HG03457 (cell line): ENCODE measurements around the gene LRRK1.
"Not testable (repeated sequence)": the region's sequence is repeated elsewhere in the genome, so short reads cannot be mapped to it uniquely, and the experiment has no call there.

Source experiments
- ATAC-seq: cut with Tn5 transposase; IDR thresholded peaks from one replicate; pipeline ENCODE4 v1.9.1; 2021; ENCODE audit warnings: moderate number of reproducible peaks; ENCODE audit not compliant: unreplicated experiment

LRRK1 gene

GRCh38 chr15:101088271-101088670 lies 169.1 kb downstream of the LRRK1 start:
- no peak for ATAC-seq

GRCh38 chr15:101088788-101089578 lies 169.8 kb downstream of the LRRK1 start:
- ATAC-seq, result peak; percentile 88

DNA sequence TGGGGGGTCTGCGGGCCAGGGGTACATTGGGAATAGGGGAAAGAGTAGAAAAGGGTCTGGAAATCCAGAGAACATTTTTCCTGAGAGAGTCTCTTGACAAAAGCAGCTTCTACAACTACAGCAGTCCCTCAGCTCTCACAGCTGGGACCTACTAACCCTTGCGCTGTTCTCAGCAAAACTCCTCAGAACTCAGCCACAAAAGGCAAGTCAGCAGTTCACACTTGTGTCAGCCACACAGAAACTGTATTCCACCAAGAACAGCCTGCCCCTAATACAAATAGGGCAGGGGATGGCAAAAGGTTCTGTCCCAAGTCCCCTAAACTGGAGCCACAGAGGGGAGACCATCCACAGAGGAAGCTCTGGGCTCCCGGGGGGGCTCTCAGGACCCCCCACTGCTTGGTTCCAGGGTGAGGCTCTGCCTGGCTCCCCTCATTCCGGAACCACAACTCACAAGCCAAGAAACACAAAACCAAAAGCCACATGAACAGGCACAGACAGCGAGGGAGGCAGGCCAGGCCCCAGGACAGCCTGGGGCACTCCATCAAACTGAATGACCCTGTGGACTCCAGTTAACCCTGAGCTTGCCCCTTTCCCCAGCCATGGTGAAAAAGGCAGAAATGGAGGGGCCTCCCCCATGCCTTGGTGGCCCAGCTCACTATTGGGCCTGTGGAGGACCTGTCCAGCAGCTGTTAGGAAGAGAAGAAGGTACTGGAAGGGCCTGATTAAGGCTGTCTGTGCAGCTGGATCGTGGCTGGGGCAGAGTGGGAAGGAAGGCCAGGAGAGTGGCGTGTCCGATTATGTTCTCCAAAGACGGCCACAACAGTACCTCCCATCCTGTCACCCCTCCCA lies 170.6 kb downstream of the LRRK1 start:
- no peak for ATAC-seq

- no peak for ATAC-seq
Measured at GRCh38 chr15:101090428-101090790, 171.3 kb downstream of the LRRK1 start.

DNA sequence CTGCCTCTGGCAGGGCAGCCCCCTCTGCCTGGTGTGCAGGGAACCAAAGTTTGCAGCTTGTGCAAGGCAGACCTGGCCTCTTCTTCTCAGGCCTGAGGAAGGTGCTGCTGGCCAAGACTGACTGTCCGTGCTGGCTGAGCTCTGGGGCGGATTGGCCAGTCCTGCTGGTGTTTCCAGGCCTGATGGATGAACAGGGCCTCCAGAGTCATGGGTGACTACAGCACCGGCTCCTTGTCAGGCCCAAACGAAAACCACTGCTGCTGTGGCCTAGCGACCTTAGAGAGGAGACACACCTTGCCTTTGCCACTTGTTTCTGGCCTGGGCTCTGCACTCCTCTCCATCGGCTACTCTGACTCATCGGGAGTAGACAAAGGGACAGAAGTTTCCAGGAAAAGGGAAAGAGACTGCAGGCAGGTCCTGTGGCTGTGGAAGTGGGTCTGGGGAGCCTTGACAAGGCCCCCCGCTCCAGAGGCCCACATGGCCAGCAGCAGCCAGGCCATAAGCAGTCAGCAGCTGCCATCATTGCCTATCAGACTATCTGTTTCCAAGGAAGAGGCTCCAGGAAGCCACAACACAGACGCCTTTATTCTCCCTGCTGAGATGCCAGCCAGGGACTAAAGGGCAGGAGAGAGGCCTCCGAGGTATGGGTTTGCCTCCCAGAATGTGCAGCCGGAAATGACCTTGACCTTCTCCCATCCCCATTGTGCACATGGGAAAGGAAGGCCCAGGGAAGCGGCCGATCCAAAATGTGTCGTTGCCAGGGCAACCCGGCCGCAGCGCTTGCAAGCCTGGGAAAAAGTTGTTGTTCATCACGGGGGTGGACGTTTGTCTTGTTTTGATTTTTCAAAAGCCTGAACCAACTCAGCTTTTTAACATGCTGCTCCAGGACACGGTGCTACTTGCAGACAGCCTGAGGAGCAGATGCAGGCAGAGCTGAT lies 172.2 kb downstream of the LRRK1 start:
- no peak for ATAC-seq

DNA sequence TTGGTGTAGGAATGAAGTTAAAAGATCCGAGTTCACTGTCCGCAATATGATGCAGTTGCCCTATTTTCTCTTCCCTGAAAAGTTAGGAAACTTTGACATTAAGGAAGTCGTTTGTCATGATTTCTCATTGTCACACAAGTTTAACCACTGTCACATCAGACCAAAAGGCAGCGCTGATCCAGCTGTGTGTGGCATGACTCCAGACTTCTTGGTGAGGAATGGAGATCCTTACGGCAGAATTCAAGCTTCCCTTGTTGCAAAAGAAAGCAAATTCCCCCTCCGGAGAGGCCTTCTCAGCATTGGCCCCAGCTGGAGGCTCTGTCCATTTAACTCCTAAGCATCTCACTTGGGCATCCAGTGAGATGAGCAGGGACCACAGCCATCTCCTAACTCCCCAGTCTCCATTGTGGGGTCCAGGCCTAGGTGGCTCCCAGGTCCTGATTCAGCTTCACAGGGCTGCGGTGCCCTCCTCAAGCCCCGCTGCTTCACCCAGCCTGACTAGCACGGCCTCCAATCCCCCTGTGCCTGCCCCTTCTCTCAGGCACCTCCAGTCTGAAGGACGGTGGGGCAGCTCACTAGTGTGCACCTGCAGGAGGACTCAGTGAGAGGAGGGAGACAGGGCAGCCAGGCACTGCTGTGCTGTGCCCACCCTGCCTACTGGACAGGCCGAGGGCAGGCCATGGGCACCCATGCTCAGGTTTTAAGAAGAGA lies 173.2 kb downstream of the LRRK1 start:
- ATAC-seq, result no peak

DNA sequence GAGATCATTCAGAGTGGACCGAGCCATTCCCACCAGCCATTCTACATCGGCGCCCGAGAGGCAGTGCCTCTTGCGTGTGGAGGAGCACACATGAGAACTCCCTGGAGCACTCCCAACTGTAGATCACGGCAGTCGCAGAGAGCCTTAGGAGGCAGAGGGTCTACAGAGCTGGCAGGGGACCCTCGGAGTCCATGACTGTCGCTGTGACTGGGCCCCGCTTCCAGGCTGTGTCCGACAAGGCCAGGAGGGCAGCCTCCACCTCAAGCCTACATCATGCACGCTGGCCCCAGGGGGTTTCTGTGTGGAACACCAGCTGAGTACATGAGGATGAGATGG lies 173.7 kb downstream of the LRRK1 start:
- ATAC-seq, result no peak

GRCh38 chr15:101093958-101094357 lies 174.8 kb downstream of the LRRK1 start:
- no peak for ATAC-seq

DNA sequence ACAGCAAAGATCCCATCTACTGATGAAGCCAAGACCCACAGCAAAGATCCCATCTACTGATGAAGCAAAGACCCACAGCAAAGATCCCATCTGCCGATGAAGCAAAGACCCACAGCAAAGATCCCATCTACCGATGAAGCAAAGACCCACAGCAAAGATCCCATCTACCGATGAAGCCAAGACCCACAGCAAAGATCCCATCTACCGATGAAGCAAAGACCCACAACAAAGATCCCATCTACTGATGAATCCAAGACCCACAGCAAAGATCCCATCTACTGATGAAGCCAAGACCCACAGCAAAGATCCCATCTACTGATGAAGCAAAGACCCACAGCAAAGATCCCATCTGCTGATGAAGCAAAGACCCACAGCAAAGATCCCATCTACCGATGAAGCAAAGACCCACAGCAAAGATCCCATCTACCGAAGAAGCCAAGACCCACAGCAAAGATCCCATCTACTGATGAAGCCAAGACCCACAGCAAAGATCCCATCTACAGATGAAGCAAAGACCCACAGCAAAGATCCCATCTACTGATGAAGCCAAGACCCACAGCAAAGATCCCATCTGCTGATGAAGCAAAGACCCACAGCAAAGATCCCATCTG lies 176.7 kb downstream of the LRRK1 start:
- ATAC-seq, result not testable (repeated sequence)

DNA sequence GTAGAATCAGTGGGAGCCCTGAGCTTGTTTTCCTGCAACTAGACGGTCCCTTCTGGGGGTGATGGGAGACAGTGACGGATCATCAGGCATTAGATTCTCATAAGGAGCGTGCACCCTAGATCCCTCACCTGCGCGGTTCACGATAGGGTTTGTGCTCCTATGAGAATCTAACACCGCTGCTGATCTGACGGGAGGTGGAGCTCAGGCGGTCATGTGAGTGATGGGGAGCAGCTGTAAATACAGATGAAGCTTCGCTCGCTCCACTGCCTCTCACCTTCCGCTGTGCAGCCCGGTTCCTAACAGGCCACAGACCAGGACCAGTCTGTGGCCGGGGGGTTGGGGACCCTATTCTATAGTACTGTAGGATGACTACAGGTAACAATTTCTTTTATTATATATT lies 178.0 kb downstream of the LRRK1 start:
- no peak for ATAC-seq

DNA sequence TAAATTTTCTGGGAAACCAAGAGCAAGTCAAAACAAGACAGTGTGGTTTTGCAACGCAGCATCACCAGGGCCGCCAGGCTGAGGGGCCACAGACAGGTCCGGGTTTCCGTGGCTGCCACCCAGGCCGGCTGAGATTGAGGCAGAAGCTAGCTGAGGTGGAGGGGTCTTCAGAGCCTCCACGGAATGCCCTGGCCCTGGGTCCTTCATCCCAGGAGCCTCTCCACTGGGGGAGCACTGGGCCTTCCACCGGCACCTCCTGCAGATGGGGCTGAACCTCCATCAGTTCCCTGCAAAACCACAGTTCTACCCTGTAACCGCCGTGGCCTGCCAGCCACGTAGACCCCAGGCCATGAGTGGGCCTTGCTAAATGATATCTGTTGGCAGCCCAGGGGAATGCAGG lies 180.0 kb downstream of the LRRK1 start:
- ATAC-seq, result no peak

DNA sequence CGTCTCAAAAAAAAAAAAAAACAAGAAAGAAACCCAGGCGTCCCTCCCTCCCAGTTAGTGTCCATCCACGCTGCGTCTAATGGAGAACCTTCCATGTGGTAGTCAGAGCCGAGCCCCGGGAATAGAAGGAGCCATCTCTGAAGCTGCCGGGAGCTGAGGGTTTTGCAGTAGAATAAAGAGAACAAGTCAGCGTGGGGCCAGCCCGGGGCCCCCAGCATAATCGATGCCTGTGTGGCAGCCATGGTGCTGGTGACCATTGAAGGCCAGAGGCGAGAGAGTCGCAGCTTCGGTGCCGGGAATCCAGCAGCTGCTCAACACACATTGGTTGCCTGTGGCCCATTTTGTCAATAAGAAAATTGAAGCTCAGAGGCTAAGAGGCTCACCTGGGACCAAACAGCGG lies 181.0 kb downstream of the LRRK1 start:
- no peak for ATAC-seq

GRCh38 chr15:101100593-101101442 lies 181.7 kb downstream of the LRRK1 start:
- no peak for ATAC-seq

GRCh38 chr15:101101676-101102075 lies 182.5 kb downstream of the LRRK1 start:
- ATAC-seq, result no peak

DNA sequence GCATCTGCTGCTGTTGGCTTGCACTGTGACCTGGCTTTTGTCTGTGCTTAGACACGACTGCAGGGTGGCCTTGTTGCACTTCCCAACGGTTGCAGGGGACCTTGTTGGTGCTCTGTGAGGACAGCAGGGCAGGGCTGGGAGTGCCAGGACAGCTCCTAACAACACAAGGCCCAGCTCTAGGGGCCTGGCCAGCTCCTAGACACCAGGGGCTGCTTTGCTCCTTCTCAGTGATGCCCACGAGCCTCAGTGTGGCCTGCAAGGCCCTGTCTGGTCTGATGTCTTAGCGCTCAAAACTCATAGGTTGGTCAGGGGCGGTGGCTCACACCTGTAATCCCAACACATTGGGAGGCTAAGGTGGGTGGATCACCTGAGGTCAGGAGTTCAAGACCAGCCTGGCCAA lies 183.6 kb downstream of the LRRK1 start:
- ATAC-seq, result no peak

DNA sequence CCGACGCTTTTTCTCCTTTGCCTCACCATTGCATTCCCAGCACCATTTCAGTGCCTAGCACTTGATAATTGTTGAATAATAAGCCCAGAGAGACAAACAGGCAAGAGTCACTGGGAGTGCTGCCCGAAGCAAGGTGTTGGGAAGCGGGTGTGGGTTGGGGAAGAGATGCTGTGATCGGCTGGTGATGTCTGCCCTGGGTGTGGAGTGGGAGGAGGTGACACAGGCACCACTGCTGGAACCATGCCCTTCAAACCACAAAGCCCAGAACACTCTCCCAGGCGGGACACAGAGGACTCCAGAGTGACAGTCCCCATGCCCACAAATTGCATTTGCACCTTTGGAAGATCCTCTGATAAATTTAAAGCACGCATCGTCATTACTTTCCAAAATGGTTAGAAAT lies 184.4 kb downstream of the LRRK1 start:
- ATAC-seq, result no peak

GRCh38 chr15:101104141-101104540 lies 185.0 kb downstream of the LRRK1 start:
- ATAC-seq, result no peak

DNA sequence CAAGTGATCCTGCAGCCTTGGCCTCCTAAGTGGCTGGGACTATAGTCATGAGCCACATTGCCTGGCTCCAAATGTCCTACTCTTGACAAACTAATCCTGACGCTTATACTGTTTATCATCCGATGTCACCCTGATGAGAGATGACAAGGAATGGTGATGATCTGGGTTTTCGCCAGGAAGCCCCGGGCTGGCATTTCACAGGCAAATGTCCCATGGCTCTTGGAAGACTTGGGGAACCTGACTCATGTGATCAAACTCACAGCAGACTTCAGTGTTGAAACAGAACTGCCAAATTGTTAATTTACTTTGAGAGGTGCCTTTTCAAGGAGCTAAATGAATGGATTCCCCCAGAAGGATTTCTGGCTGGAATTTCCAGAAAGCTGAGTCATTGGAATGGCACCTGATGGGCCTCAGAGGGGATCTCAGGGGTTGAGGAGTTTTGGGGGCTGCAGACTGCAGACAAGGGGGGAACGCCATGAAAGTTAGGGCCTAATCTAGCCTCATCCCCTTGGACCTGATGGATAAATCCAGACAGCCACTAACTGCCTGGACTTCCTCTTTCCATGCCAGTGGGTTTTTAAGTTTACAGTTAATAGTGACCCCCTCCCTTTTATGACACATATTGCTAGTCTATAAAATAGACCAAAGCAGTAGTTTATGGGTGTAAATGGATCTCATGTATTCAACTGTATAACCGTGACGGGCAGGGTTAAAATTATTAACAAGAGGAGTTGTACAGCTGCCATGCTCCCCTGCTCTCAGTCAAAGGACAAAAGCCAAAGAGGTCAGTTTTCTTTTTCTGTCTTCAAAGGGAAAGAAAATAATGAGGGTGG lies 186.1 kb downstream of the LRRK1 start:
- no peak for ATAC-seq
